Measurements from ENCODE around the gene GLTPD2. TPM values are rescaled to one million over a fixed set of nuclear protein-coding genes. Genes with fewer than 3 reads are reported as not detected.

GLTPD2 gene
- total and polyA plus RNA-seq, 2 experiments from 2014 or later, result 0.47 to 1.3 TPM

DNA sequence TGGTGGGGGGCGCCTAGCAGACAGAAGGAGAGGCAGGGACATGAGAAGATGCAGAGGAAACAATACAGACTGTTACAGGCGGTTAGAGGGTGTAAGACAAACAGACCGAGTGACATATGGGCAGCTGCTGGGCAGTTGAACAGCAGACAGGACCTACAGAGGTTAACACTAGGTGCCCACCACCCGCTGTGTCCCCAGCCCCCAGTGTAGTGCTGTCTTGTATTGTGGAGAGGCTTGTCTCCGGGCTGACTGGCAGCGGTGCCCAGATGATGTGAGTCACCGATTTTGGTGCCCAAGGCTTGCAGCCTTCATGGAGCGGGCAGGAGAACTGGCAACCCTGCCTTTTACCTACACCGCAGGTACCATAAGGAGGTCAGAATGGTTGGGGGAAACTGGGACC lies 46.6 kb upstream of the GLTPD2 start:
- peaks cover 57% of the 10 kb centered on the region for H3K27me3 ChIP-seq (ENCODE audit: insufficient read depth)
- ATAC-seq, result no peak
- DNase-seq (ENCODE audit: low spot score), result no peak
- no peak overlapping the region for H3K4me3 ChIP-seq
- no peaks in the 10 kb centered on the region for H3K36me3 ChIP-seq (ENCODE audit: insufficient read depth)
- Mint-ChIP-seq H3K9me3 (no peaks in the 10 kb centered on the region; the same call in 1 of the 3 replicates), H3K27me3 (ENCODE audit: insufficient read depth, low read depth, poor library complexity) (peaks cover 69% of the 10 kb centered on the region), H3K36me3 (ENCODE audit: low read depth) (no peaks in the 10 kb centered on the region; the same call in 2 of the 3 replicates), H3K4me3 (no peak overlapping the region; the same call in 2 of the 3 replicates), H3K4me1 (peaks cover 25% of the 10 kb centered on the region), H3K27ac (no peak overlapping the region)
- H3K4me2 ChIP-seq, result no peak overlapping the region
- H3K27ac ChIP-seq (ENCODE audit: low read depth), result no peak overlapping the region
- peaks cover 15% of the 10 kb centered on the region for H3K4me1 ChIP-seq (ENCODE audit: insufficient read depth)
- H2AFZ ChIP-seq, result no peak overlapping the region
- peaks cover 13% of the 10 kb centered on the region; the same call in 1 of the 2 replicates for H3F3A ChIP-seq (replicated peaks; ENCODE audit: low read depth)
- 0 out of 2 replicates have a peak, but pooled peaks cover 5% of the 10 kb centered on the region for H4K20me1 ChIP-seq (replicated peaks; ENCODE audit: insufficient read depth)
- TF ChIP-seq, protein P1, sequence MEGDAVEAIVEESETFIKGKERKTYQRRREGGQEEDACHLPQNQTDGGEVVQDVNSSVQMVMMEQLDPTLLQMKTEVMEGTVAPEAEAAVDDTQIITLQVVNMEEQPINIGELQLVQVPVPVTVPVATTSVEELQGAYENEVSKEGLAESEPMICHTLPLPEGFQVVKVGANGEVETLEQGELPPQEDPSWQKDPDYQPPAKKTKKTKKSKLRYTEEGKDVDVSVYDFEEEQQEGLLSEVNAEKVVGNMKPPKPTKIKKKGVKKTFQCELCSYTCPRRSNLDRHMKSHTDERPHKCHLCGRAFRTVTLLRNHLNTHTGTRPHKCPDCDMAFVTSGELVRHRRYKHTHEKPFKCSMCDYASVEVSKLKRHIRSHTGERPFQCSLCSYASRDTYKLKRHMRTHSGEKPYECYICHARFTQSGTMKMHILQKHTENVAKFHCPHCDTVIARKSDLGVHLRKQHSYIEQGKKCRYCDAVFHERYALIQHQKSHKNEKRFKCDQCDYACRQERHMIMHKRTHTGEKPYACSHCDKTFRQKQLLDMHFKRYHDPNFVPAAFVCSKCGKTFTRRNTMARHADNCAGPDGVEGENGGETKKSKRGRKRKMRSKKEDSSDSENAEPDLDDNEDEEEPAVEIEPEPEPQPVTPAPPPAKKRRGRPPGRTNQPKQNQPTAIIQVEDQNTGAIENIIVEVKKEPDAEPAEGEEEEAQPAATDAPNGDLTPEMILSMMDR (conservative IDR thresholded peaks at IDR 0.05; ENCODE audit: low read depth in 2 of 2), result no peak
- TF ChIP-seq JUNB (IDR thresholded peaks at IDR 0.05; ENCODE audit: unreplicated experiment), result no peak
- TF ChIP-seq, protein P2, sequence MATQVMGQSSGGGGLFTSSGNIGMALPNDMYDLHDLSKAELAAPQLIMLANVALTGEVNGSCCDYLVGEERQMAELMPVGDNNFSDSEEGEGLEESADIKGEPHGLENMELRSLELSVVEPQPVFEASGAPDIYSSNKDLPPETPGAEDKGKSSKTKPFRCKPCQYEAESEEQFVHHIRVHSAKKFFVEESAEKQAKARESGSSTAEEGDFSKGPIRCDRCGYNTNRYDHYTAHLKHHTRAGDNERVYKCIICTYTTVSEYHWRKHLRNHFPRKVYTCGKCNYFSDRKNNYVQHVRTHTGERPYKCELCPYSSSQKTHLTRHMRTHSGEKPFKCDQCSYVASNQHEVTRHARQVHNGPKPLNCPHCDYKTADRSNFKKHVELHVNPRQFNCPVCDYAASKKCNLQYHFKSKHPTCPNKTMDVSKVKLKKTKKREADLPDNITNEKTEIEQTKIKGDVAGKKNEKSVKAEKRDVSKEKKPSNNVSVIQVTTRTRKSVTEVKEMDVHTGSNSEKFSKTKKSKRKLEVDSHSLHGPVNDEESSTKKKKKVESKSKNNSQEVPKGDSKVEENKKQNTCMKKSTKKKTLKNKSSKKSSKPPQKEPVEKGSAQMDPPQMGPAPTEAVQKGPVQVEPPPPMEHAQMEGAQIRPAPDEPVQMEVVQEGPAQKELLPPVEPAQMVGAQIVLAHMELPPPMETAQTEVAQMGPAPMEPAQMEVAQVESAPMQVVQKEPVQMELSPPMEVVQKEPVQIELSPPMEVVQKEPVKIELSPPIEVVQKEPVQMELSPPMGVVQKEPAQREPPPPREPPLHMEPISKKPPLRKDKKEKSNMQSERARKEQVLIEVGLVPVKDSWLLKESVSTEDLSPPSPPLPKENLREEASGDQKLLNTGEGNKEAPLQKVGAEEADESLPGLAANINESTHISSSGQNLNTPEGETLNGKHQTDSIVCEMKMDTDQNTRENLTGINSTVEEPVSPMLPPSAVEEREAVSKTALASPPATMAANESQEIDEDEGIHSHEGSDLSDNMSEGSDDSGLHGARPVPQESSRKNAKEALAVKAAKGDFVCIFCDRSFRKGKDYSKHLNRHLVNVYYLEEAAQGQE (IDR thresholded peaks at IDR 0.05; ENCODE audit: unreplicated experiment), result no peak
- H3K79me2 ChIP-seq (replicated peaks; ENCODE audit: insufficient read depth), result no peaks in the 10 kb centered on the region
- H3K9me2 ChIP-seq (ENCODE audit: insufficient read depth), result no peaks in the 10 kb centered on the region

DNA sequence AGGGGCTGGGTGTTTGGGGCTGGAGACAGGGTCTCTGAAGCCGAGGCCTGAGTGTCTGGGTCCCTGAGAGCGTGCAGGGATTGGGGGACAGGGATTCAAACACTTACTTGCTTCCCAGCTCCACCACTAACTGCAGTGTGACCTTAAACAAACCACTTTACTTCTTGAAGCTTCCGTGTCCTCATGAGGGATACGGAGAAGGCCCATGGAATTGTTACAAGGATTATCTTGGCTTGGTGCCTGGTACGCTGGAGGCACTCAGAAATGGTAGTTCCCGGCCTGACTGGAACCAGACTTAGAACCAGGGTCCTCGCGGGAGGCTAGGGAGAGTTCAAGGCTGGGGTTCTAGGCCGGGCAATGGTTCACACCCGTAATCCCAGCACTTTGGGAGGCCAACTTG lies 46.1 kb upstream of the GLTPD2 start:
- H3K27me3 Mint-ChIP-seq (ENCODE audit: insufficient read depth, low read depth, poor library complexity), result peaks cover 65% of the 10 kb centered on the region
- H3K4me3 Mint-ChIP-seq, result no peak overlapping the region
- H3K27me3 ChIP-seq (ENCODE audit: insufficient read depth), result peaks cover 52% of the 10 kb centered on the region
- TF ChIP-seq NANOG (IDR thresholded peaks at IDR 0.05; ENCODE audit: borderline replicate concordance) (no peak), EZH2phosphoT487 (IDR thresholded peaks at IDR 0.05; ENCODE audit: unreplicated experiment) (no peak), ZNF331 (CRISPR knock-in tag; IDR thresholded peaks at IDR 0.05; ENCODE audit: low read depth) (no peak), CREB1 (CRISPR knock-in tag; IDR thresholded peaks at IDR 0.05; ENCODE audit: low read depth) (no peak), POLR2AphosphoS5 (IDR thresholded peaks at IDR 0.05; ENCODE audit: low read depth) (no peak), ZNF114 (CRISPR knock-in tag; IDR thresholded peaks at IDR 0.05) (no peak)
- TF ChIP-seq, protein P2 (IDR thresholded peaks at IDR 0.05; ENCODE audit: unreplicated experiment), result no peak
- TF ChIP-seq, protein P1 (conservative IDR thresholded peaks at IDR 0.05; ENCODE audit: low read depth in 2 of 2), result no peak

More for the DNA sequence above, 46.1 kb upstream of the GLTPD2 start:
- DNase-seq (ENCODE audit: low spot score) (no peak), ATAC-seq (no peak)
- H3K4me1 ChIP-seq (ENCODE audit: insufficient read depth), result peaks cover 15% of the 10 kb centered on the region
- Mint-ChIP-seq H3K9me3 (no peaks in the 10 kb centered on the region; the same call in 1 of the 3 replicates), H3K27ac (no peak overlapping the region), H3K4me1 (peaks cover 25% of the 10 kb centered on the region), H3K36me3 (ENCODE audit: low read depth) (no peaks in the 10 kb centered on the region; the same call in 2 of the 3 replicates)
- no peak overlapping the region for H2AFZ ChIP-seq
- 0 out of 2 replicates have a peak, but pooled peaks cover 4% of the 10 kb centered on the region for H4K20me1 ChIP-seq (replicated peaks; ENCODE audit: insufficient read depth)
- peaks cover 13% of the 10 kb centered on the region; the same call in 1 of the 2 replicates for H3F3A ChIP-seq (replicated peaks; ENCODE audit: low read depth)
- no peak overlapping the region for H3K4me3 ChIP-seq
- no peak overlapping the region for H3K27ac ChIP-seq (ENCODE audit: low read depth)
- H3K4me2 ChIP-seq, result no peak overlapping the region
- H3K9me2 ChIP-seq (ENCODE audit: insufficient read depth), result no peaks in the 10 kb centered on the region
- H3K79me2 ChIP-seq (replicated peaks; ENCODE audit: insufficient read depth), result no peaks in the 10 kb centered on the region
- H3K36me3 ChIP-seq (ENCODE audit: insufficient read depth), result no peaks in the 10 kb centered on the region

Measured in GM23338 (cell line).